Activated naive CD4-positive, alpha-beta T cell (primary cell): ENCODE results near the gene XRCC2.
"Not testable (repeated sequence)": the region's sequence is repeated elsewhere in the genome, so short reads cannot be mapped to it uniquely, and the experiment has no call there.

ENCODE experiments used
- DNase-seq, 4 experiments: peaks; one replicate each; lab custom pipeline; 2025; lab: John Stamatoyannopoulos, UW

Gene XRCC2

DNA sequence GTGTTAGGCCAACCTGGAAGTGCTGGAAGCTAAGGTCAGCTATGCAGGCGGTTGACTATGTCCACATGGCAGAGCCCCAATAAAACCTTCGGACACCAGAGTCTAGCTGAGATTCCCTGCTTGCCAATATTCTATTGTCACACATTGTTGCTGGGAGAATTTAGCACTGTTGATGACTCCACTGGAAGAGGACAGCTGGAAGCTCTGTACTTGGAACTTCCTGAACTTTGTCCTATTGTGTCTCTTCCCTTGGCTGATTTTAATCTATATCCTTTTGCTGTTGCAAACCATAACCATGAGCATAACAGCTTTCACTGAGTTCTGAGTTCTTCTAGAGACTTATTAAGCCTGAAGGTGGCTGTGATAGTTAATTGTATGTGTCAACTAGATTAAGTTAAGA, 12.0 kb downstream of the XRCC2 start:
- DNase-seq, result no peak

DNA sequence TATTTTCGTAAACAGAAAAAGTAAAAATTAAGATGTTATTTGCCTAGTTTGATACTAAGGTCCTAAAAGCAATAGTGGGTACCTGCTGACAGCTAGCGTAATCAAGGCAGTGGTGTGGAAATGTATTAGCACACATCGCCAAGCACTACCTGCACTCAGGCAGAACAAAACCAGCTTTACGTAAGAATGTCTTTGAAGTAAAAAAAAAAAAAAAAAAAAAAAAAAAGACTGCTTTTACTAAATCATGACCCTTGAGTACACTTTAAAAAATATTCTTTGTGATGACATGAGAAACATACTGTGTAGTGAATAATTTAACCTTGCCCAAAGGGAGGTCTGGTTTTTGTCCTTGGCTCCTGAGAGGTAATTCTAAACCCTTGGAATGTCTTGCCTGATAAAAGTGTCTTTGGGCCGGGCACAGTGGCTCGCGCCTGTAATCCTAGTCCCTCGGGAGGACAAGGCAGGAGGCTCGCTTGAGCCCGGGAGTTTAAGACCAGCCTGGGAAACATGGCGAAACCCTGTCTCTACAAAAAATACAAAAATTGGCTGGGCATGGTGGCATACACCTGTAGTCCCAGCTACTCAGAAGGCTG, 12.7 kb downstream of the XRCC2 start:
- no peak for DNase-seq

DNA sequence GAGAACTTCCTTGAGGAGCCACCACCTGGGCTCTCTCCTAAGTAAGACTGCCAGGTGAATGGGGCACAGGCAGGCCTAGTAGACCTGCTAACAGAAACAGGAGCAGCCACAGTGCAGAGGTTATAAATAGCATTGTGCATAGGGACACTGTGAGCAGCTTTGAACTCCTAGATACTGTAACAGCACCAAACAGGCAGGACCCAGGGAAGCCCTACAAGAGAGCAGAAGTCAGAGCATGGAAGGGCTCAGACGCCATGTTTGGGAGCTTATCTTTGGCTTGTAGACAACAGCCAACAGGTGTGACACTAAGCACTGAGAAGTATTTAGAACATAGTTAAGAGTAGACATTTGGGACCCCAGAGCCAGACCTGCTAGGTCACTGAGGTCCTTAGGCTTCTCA, 14.5 kb downstream of the XRCC2 start:
- DNase-seq, result no peak

DNA sequence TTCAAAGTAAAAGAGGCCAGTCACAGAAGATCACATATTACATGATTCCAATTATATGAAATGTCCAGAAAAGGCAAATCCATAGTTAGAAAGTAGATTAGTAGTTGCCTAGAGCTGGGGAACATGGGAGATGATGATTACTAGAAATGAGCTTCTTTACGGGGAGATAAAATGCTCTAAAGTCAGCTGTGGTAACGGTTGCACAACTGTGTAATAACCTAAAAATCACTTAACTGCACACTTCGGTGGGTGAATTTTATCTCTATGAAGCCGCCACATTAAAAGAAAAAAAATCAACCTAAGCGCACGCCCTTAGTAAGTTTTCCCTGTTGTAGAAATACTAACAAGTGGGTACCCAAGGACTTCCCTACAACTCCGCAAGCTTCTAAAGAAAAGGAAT, 15.9 kb downstream of the XRCC2 start:
- DNase-seq, result no peak

DNA sequence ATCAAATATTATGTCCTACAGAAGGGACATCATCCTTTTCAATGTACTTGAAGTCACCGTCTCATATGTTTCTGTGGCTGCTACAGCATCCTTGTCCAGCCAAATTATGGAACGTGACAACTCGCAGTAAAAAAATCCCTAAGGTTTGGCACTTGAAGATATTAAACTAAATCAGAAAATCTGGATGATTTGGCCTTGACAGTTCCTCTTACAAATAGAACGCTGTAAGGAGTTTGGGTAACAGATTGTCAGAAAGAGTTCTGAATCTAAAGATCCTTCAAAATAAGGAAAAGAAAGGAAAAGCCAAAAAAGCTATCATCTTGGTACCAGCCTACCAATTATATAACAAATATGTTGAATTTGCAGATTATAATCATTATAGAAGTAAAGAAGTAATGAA, 21.0 kb downstream of the XRCC2 start:
- DNase-seq, result no peak

DNA sequence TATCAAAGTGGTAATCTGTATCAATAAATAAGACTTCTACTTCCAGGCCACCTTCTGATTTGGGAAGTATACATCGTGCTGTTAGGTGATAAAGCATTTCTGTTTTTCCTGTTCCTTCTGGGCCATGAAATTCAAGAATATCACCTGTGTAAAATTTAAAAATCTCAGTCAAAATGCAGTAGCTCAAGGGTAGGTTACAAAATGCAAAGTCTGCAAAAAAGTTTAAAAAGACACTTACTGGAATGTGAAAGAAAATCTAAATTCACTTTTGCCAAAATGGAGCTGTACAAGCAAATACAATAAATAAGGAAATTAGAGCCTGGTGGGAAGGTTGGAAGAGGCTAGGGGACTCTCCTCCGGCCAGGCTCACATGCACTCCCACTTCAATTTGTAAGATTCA, 26.7 kb downstream of the XRCC2 start:
- DNase-seq, result no peak

DNA sequence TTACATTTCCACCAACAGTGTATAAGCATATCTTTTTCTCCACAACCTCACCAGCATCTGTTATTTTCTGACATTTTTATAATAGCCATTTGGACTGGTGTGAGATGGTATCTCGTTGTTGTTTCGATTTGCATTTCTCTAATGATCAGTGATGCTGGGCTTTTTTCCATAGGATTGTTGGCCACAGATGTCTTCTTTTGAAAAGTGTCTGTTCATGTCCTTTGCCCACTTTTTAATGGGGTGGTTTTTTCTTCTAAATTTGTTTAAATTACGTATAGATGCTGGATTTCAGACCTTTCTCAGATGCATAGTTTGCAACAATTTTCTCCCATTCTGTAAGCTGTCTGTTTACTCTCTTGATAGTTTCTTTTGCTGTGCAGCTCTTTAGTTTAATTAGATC, 28.9 kb downstream of the XRCC2 start:
- no peak for DNase-seq

DNA sequence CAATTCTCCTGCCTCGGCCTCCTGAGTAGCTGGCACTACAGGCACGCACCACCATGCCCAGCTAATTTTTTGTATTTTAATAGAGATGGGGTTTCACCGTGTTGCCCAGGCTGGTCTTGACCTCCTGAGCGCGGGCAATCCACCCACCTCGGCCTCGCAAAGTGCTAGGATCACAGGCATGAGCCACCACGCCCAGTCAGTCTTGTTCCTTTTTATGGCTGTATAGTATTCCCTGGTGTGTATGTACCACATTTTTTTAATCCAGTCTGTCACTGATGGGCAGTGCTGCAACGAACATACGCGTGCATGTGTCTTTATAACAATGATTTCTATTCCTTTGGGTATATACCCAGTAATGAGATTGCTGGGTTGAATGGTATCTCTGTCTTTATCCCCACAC, 29.4 kb downstream of the XRCC2 start:
- not testable (repeated sequence) for DNase-seq

DNA sequence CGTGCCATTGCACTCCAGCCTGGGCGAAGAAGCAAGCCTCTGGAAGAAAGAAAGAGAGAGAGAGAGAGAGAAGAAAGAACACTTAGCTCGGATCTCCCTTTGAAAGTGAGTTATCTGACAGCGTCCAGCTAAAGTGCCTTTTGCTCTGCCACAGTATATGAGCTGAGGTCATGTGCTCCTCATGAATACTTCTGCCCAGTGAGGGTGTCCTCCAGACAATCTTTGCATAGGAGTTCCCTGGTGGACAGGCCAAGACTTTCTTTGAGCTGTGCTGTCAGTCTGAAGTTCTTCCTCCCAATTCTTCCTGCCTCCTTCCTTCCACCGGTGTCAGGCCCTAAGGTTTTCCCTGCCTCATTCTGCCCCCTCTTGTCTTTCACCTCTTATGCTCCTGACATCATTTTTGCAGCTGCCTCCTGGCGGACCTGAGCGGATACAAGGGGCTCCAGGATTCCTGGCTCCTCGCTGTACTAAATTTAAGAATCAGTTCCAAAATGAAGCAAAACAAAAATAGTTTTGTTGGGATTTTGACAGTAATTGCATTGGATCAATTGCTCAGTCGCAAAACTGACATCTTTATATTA, 31.9 kb downstream of the XRCC2 start:
- DNase-seq, result no peak

DNA sequence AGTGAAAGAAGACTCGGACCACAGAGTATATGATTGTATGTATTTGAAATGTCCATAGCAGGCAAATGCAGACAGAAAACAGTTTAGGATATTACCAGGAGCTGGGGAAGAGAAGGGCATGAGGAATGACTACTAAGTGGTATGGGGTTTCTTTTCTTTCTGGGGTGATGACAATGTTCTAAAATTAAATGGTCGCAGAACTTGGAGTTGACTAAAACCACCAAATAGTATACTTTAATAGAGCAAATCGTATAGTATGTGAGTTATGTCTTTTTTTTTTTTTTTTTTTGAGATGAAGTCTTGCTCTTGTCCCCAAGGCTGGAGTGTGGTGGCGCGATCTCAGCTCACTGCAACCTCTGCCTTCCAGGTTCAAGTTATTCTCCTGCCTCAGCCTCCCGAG, 34.6 kb downstream of the XRCC2 start:
- no peak for DNase-seq

DNA sequence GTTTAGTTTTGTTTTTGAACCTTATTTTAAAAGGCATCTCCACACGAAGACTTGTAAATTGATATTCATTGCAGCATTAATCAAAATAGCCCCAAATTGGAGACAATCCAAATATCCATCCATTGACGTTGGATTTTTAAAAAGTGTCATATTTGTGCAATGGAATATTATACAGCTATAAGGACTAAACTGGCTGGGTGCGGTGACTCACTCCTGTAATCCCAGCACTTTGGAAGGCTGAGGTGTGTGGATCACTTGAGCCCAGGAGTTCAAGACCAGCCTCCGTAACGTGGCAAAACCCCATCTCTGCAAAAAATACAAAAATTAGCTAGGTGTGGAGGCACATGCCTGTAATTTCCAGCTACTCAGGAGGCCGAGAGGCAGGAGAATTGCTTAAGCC, 35.1 kb downstream of the XRCC2 start:
- no peak for DNase-seq

DNA sequence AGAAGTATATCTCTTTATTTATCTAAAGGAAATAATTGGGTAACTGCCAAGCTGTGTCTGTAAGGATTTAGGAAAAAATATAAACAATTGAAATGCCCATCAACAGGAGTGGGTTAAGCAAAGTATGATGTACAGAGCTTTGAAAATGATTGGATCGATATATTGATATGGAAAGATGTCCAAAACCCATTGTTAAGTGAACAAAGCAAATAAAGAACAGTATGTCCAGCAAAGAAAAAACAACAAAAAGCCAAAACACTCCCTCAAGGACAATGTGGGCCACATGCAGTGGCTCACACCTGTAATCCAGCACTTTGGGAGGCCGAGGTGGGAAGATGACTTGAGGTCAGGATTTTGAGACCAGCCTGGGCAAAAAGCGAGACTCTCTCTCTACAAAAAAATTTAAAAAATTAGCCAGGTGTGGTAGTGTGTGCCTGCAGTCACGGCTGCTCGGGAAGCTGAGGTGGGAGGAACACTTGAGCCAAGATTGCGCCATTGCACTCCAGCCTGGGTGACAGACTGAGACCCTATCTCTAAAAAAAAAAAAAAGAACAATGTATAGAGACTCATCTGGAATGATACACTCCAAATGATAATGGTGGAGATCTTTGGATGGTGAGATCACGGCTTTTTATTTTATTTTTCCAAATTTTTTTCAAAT, 37.9 kb downstream of the XRCC2 start:
- no peak for DNase-seq

DNA sequence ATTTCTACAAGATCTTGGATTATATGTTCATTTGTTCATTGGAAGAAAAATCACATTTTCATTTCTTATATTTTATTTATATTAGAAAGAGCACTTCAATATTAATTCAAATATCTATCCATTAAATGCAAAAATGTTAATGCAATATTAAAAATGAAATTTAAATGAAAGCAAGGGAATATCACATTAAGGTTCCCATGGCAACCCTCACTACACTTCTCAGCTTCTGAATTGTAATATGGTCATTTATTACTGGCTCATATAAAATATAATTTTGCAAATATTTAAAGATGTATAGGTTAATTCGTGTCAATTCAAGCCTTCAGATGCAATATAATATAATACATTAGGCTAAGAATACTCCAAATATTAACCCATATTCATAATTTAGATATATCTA, 38.8 kb downstream of the XRCC2 start:
- no peak for DNase-seq

DNA sequence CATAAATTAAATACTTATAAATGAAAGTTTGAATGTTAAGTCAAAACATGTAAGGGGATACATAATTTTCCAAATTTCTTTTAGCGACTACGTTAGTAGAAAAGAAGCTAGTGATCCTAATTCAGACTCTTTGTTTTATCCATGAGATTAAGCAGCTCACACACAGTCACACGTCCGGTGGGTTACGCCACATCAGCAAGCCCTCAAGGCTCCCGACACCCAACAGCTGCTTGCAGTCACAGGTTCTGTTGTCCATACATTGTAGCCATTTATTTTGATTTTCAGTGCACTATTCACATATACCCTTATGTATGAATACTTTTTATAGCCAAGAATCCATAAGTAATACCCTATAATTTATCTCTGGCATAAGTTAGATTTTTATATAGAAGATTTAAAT, 39.5 kb downstream of the XRCC2 start:
- DNase-seq, result no peak

DNA sequence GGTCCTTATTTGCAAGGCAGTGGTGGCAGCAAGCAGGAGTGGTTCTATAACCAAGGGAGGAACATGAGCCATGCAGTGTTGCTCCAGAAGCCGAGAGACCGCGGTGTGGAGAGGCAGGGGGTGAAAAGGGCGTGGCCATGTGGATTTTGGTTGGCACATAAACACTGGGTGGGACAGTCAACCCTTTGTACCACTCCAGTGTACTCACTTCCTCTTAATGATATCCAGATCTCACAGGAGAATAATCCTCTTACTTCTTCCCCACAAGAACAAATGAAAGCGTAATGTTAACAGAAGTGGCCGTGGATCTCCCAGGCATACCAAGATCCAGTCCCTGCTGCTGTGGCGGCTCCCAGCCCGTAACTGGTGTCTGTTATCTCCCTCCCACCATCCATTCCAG, 42.4 kb downstream of the XRCC2 start:
- no peak for DNase-seq

DNA sequence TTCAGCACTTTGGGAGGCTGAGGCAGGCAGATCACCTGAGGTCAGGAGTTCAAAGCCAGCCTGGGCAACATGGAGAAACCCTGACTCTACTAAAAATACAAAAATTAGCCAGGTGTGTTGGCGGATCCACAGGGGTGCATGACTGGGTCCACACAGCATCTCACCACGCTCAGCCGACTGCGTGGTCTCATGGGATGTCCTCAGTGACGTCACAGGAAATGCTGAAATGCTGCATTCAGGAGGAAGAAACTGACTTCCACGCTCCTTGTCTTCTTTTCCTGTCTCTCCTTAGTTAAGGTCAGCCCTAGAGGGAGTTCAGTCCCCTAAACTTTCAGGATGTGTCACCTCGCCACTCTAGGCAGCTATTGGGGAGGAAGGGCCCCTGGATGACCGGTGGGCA, 42.9 kb downstream of the XRCC2 start:
- no peak for DNase-seq

DNA sequence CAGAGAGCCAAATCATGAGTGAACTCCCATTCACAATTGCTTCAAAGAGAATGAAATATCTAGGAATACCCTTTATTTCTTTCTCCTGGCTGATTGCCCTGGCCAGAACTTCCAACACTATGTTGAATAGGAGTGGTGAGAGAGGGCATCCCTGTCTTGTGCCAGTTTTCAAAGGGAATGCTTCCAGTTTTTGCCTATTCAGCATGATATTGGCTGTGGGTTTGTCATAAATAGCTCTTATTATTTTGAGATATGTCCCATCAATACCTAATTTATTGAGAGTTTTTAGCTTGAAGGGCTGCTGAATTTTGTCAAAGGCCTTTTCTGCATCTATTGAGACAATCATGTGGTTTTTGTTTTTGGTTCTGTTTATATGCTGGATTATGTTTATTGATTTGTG, 47.2 kb downstream of the XRCC2 start:
- not testable (repeated sequence) for DNase-seq

DNA sequence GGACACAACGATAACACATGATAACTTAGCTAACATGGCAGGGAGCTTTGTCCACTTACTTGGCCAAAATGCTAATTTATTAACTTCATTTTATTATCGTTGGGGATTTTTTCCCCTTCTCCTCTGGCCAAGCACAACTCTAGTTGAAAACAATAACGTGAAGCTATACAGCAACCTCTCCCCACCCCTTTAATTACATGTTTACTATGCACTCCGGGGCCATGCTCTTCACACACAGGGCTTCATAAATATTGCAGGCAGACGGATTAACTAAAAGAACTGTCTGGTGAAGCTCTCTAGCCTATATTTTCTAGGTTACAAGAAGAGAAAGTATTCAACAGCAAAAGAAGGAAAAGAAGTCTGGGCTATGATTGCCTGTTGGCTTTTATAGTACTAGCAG, 51.7 kb downstream of the XRCC2 start:
- no peak for DNase-seq

DNA sequence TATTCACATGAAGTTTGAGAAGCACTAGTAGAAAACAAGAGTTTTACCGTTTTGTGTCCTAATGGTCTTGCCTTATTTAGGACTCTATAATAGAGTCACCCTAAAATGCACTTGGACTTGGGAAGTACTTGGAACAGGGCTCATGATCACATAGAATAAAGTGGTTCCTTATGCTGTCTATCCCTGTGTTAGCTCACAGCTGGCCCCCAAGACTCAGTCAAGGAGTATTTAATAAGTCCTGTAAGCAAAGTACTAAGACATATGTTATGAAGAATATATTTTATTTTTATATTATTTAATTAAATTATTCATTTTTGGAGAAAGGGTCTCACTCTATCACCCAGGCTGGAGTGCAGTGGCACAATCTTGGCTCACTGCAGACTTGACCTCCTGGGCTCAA, 54.5 kb downstream of the XRCC2 start:
- DNase-seq, result no peak

DNA sequence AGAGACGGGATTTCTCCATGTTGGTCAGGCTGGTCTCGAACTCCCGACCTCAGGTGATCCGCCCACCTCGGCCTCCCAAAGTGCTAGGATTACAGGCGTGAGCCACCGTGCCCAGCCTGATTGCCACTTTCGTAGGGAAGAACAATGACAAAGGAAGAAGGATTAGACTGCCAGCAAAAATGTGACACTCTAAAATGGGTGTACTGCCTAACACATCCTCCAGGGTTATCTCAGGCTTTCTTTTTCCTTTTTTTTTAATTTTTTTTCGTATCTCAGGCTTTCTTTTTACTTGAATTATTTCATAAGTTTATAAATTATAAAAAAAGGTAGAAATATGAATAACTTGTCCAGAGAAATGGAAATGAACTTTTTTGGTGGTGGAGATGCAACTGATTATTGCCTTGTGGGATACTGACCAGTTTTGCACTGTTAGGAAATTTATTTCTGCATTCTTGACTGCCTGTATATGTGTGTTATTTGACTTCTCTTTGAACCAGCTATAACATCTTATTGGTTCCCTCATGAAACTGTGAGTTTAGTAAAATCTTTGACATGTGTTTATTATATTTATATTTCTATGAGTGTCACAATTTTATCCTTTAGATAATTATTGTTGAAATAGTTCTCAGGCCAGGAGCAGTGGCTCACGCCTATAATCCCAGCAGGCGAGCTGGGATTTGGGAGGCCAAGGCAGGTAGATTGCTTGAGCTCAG, 56.8 kb downstream of the XRCC2 start:
- DNase-seq, result no peak

DNA sequence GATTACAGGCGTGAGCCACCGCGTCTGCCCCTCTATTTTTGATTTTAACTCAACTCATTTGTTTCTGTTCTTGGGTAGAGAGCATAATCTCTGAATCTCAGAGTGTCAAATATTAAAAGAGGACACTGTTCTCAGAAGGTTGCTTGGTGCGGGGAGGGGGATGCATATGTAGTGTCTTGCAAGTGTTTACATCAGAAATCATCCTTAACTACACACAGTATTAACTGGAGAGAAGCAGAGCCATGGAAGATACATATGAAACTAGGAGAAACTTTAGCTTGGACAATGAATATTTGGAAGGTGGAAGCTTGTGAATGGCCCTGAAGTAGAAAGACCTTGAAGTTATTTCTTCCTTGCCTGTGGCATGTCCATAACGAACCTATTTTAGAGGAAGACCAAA, 57.5 kb downstream of the XRCC2 start:
- no peak for DNase-seq

DNA sequence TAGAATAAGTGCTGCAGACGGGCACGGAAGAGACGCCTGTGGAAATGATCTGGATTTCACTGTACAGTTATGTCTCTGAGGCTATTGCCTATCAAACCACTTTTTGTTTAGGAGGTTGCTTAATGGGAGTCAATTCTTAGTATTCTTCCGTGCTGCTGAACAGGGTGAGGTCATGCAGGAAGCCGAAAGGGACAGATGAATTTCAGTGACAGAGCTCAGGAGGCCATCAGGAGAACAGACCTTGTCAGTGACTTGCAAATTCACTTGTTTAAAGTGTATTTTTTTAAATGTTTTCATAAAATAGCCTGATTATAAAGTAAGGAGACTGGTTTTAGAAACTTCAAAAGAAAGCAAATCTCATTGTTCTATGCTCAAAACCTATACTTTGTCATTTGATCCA, 58.9 kb downstream of the XRCC2 start:
- DNase-seq, result no peak

DNA sequence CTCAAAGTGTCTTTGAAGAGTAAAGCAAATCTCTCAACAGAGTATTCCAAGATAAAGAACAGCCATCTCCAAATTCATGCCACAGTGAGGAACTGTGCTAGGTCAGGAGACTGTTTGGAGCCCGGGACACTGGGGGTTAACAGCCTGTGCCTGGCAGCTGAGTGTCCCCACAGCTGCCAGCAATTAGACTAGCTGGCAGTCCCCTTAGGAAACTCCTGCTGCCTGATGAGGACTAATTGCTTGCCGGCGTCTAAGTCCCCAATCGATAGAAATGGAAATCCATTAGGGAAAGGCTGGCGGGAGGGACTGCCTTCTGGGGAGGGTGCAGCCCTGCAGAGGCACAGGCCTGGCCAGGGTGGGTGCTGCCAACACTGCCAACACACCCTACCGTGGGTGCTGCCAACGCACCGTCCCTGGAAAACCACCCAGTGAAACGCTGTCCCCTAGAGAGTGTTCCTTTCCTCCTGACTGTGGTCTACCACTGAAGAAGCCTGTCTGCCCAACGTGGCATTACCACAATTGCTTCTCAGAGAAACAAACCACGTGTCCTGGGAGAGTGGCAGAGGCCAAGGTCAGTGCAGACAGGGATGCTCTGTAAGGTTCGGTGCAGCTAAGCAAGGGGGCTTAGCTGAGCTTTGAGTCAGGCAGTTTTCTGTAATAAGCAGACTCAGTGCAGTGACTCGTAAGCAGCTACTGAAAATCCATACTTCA, 60.8 kb downstream of the XRCC2 start:
- DNase-seq, result no peak
